Measurements from ENCODE around the gene PEX10.

PEX10 gene

DNA sequence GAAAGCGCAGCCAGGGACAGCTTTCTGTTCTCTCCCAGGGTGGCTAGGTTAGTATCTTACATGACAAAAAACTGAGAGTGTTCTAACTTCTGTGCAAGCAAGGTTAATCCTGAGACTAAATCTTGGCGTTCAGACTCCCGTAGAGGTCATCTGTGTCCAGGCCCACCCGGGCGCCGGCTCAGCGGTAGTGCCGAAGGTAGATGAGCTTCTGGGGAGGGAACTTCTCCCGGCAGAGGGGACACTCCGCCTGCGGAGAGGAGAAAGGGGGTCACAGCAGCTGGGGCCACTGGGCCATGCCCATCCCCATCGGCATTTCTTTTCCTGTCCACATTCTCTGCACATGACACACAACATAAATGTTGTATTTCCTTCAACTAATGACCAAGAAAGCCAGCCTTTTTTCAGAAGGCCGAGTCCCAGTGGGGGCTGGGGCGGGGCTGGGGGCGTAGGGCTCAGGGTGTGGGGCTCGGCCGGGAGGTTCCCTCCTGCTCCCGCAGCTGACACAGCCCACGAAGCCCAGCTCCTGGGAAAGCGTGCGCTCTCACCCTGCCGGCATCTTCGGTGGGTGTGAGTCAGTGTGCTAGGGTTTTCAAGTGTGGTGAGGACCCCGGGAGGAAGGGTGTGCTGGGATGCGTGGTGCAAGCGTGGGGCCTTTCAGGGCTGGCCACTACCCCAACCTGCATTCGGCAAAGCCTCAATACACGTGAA is 6.6 kb downstream of the PEX10 start:
- no peak for DNase-seq (ENCODE audit: extremely low read depth in 1 of 2, low read depth in 1 of 2)

DNA sequence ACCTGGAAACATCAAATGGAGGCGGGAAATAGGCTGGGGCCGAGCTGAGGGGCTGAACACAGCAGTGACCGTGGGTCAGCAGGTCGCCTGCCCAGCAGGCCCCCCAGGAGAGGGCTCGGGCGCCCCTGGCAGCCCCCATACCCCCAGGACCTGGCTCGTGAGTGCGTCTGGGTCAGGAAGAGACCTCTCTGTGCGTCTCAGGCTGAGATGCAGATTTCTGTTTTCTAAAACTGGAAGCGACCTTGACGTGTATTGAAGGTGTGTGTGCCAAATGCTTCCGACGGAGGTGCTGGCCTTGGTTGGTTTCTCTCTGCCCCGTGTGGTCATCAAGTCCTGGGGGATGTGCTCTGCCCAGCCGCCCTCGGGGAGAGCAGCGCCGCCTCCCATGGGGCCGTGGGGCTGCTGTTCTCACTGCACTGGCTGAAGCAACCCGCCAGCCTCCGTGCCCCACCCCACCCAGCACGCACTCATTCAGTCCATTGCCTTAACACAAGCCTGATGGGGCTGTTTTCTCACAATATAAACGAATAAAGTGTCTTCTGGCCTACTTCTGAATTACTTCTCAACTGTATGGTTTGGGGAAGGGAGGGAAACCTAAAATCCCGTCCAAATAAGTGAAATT is 7.4 kb downstream of the PEX10 start:
- no peak for DNase-seq (ENCODE audit: extremely low read depth in 1 of 2, low read depth in 1 of 2)

DNA sequence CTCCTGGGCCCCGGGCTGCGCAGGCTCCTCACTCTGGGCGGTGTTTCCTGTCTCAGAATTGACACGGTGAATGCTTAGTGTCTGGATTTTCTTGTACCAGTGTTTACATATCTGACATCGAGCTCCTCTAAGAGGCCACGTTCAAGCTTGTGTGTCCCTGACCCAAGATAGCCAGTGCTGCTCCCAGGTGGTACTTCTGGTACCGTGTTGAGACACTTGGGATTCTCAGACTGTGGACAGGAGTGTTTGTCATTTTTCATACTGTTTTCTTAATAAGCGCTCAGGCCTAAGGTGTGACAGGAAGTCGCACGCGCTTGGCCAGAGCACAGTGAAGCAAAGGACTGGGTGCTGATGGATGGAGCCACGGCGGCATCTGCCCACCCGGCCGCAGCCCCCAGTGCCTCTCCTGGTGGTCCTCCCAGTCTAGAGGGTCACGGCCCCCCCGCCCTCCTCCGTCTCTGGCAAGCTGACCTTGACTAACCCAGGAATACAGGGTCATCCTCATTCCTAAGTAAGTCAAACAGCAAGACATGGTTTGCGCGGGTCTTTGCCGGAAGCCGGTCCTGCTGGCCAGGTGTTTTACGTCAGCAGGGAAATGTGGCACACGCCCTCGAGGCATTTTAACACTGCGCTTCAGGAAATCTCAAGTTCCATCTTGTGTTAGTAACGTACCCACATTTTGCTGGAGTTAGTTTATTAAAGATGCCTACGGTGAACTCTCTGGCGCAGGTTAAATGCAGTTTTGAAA is 8.0 kb downstream of the PEX10 start:
- no peak for DNase-seq (ENCODE audit: extremely low read depth in 1 of 2, low read depth in 1 of 2)

DNA sequence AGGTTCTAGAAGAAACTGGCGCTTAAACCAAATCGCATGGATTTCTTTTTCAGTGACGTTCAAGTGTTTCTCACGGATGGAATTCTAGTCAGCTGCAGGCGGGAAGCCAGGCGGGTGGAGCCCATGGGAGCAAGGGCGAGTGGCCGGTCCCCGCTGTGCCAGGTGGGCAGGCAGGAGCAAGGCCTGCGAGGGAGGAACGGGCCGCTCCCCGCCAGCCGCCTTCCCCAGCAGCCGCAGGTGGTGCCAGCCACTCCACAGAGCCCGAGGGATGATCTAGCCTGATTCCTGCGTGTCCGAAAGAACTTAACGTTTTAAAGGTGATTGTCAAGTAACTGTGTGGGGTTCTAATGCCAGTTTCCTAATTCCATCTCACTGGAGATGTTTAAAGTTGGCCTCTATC is 9.1 kb downstream of the PEX10 start:
- DNase-seq (ENCODE audit: extremely low read depth in 1 of 2, low read depth in 1 of 2) = no peak

DNA sequence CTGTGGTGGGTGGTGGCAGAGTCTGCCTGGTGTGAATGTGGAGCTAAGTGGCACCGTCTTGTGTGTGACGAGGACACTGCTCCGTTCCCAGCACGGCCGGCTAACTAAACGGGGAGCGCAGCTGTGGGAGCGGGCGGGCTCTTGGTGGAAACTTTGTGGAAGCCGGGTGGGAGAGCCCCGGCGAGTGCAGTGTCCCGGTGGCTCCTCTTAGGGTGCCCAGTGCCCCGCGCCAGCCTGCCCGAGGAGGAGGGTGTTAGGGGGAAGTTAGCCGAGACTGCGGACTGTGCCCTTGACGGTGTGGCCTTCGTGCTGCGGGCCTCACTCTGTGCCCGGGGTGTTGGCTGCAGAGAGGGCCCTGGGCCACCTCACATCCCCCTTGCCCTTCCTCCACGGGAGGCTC is 9.9 kb downstream of the PEX10 start:
- no peak for DNase-seq (ENCODE audit: extremely low read depth in 1 of 2, low read depth in 1 of 2)

DNA sequence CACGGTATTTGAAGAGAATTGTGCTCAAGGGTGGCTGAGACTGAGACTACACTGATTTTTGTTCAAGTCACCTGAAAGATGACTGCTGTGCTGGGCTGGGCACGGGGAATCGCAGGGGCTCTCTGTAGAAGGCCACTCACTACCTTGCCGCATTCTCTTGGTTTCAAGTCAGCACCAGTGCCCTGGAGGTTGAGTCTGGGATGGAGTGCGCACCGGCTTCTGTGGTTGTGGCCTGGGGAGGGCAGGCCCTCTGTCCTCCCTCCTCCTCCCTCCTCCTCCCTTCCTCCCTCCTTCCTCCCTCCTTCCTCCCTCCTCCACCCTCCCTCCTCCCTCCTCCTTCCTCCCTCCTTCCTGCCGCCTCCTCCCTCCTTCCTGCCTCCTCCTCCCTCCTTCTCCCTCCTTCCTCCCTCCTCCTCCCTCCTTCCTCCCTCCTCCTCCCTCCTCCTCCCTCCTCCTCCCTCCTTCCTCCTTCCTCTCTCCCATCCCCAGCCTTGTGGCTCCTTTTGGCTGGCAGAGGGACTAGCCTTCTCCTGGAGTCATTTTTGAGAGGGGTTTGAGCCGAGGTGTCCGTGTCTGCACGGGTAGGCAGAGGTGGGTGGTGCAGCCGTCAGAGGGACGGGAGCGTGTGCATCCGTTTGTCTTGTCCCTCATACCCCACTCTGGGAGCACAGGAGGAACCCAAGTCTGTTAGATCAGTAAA is 11.3 kb downstream of the PEX10 start:
- DNase-seq (ENCODE audit: extremely low read depth in 1 of 2, low read depth in 1 of 2) = no peak

DNA sequence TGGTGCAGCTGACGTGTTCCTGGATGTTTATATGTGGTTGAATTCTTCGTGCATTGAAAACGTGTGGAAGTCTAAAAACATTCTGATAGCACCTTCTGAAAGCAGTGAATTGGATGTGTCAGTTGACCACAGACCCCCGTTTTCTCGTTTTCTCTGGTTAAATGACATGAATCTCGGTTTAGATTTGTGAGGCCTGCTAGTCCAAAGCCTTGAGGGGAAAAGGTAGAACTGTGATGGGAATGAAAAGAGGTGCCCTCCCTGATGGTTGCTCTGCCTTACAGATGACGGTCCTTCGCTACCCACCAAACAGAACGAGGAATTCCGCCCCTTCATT is 11.8 kb downstream of the PEX10 start:
- no peak for DNase-seq (ENCODE audit: extremely low read depth in 1 of 2, low read depth in 1 of 2)

DNA sequence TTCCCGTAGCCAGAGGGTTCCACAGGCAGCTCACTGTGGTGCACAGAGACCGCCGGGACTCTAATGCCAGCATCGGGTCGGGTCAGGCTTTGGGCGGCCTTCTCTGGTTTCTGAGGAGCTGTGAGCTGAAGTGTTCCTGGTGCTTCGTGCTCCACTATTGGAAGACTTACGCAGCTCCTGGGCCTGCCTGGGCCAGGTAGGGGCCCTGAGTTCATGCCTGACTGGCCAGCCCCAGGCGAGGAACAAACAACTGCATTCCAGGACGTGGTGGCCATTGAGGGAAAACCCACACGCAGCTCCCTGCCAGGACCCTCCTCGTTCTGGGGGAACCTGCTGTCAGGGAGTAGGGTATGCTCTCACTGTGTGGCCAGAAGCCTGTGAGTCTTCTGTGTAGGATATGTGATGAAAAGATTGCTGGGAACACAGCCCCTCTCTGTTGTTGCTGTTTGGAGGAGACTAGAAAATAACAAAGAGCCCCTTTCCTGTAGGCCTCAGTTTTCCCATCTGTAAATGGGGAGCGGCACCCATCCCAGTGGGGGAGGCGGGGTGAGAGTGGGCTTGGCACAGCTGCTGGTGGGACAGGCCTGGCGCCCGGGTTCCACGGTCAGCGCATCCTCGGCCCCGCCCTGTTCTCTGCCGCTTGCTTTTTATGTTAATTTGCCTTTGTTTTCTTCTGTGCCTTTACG is 12.3 kb downstream of the PEX10 start:
- DNase-seq (ENCODE audit: extremely low read depth in 1 of 2, low read depth in 1 of 2) = no peak

DNA sequence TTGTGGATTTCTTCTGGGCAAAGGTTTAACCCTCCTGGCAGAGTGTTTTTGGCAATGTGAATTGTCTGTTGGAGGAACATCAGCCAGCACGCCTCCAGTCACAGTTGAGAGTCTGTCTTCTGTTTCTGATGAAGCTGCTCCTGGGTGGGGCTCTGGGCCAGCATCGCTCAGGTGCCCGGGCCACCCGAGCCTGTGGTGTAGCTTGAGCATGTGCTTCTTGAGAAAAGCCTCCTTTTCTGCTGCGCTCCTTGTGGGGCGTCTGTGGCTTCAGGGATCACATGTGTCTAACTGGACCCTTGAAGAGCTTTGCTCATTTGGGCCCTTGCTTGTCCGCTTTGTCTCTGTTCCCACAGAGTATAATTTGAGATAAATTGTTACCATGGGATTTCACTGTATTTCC is 13.5 kb downstream of the PEX10 start:
- DNase-seq (ENCODE audit: extremely low read depth in 1 of 2, low read depth in 1 of 2) = no peak

DNA sequence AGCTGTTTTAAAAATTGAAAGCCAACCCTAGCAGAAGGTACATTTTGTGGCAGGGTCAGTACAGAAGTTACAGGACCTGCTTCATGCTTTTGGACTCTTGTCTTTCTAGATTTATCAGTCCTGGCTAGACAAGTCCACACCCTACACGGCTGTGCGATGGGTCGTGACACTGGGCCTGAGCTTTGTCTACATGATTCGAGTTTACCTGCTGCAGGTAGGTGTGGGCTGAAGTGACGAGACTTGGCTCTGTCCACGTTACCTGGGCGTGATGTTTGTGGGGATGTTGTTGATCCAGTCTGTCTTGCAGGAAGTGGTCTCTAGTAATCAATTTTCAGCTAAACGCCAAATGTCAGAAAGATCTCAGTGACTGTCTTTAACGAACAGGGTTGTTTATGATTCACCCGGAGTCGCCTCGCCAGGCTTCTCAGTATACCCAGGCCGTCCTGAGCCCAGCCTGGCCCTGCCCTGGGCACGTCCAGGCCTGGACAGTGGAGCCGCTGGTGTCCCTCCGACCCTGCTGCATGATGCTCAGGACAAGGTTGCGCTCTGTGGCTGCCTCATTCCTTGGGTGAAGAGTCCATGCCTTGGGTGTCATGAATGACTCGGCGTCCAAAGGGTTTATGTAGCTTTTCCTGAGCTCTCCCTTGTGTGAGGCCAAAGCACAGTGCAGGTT is 15.2 kb downstream of the PEX10 start:
- DNase-seq (ENCODE audit: extremely low read depth in 1 of 2, low read depth in 1 of 2) = no peak

DNA sequence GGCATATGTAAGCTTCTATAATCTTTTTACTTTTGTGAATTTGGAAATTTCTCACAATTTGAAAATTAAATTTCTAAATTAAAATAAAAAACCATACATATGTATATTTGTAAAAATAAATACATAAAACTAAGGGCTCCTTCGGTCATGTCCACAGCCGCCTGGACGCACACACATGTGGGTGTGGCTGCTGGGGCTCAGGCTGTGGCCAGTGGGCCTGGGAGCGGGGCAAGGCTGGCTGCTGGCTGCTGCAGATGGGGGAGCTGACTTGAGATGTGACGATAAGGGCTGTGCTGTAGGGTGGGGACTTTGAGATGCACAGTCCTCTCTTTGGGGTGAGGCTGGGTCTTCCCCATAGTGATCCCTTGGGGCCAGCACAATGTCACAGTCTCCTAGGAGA is 15.9 kb downstream of the PEX10 start:
- DNase-seq (ENCODE audit: extremely low read depth in 1 of 2, low read depth in 1 of 2) = no peak

DNA sequence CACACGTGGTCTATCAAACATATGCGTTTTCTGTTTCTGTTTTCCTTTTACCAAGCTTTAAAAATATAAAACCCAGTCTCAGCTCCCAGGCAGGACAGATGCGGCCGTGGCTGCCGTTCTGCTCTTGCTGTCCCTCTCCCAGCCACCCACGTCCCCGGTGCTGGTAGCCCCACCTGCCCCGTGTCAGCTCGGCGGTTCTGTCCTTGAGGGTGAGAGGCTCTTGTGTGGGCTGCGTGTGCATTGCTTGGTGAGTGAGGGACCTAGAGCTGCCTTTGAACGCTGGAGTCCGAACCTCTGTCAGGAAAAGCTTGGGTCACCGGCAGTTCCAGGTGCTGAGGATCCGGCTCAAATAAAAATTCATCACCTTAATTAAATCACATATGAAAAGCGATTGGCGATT is 16.3 kb downstream of the PEX10 start:
- DNase-seq (ENCODE audit: extremely low read depth in 1 of 2, low read depth in 1 of 2) = no peak

DNA sequence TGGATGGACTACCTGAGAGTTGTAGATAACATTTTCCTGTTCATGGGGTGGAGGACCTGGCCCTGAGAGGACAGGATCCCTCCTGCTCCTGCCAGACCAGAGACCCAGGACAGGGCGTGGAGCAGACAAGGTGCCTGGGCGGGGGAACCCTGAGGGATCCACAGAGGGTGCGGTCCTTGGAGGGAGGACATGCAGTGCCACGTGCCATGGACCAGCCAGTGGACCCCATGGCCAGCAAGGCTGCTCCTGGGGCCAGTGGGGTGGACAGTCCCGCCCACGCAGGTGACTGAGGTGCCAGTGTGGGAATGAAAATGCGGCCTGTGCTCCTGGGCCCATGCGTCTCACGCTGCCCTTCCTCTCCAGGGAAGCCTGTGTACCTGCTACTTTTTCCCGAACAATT is 17.1 kb downstream of the PEX10 start:
- no peak for DNase-seq (ENCODE audit: extremely low read depth in 1 of 2, low read depth in 1 of 2)

DNA sequence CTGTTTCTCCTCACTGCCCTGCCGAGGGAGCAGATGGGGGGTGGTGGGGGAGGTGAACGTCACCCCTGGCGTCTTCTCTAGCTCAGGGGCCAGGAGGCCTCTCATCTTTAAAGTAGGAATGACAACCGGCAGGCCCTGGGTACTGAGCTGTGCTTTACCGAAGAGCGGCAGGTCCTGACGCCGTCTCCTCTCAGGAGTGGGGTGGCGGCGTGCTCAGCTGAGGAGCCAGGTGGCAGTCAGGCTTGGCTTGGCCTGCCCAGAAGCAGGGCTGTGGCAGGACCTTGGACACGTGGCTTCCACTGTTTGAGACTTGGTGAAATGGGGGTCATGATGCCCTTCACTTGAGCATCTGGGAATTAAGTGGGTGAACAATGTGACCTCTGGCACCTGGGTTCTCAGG is 17.6 kb downstream of the PEX10 start:
- no peak for DNase-seq (ENCODE audit: extremely low read depth in 1 of 2, low read depth in 1 of 2)

DNA sequence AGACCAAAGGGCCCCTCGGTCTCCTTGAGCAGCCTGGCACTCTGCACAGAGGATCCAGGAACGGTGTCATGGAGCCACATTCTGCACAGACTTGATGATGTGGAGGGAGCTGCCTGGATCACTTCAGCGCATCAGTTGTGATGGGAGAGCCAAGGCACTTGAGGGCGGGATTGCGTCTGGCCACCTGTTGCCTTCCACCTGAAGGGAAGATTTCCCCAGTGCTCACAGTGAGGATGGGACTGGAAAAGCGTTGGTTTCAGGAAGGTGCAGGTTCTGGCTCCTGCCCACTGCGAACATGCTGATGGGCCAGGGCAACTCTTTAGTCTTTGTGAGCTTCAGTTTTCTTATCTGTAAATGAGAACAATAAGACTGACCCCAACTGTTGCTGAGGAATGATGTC is 18.1 kb downstream of the PEX10 start:
- no peak for DNase-seq (ENCODE audit: extremely low read depth in 1 of 2, low read depth in 1 of 2)

DNA sequence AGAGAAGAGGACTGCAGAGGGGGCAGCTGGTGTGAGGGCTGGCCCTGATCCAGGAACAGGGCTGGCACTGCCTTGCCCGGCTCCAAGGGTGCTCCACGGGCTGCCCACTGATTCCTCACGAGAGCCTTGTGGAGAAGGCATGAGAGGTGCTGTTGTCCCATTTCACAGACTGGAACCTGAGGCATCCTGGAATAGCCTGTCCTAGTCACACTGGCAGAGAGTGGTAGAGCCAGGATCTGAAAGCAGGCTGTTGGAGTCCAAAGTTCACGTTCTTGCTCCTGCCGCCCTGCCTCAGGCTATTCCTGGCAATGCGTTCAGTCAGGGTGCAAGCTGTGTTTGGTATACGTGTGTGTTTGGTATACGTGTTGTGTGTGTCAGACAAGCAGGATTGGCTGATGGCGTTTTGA is 18.9 kb downstream of the PEX10 start:
- DNase-seq (ENCODE audit: extremely low read depth in 1 of 2, low read depth in 1 of 2) = no peak

DNA sequence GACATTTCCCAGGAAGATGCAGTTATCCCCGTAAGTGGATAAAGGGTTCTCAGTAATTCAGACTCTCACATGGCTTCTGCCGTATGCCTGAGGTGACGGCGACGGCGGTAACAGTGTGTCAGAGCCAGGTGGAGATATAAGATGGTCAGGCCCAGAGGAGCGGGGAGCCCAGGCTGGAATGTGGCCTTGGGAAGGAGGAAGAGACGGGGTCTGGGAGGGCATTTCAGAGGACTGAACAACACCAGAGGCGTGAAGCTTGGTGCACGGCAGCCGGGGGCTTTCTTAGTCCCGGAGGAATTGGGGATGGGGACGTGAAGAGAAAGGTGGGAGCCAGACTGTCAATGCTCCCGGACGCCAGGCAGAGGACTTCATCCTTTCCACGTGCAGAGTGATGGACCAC is 19.7 kb downstream of the PEX10 start:
- DNase-seq (ENCODE audit: extremely low read depth in 1 of 2, low read depth in 1 of 2) = no peak

DNA sequence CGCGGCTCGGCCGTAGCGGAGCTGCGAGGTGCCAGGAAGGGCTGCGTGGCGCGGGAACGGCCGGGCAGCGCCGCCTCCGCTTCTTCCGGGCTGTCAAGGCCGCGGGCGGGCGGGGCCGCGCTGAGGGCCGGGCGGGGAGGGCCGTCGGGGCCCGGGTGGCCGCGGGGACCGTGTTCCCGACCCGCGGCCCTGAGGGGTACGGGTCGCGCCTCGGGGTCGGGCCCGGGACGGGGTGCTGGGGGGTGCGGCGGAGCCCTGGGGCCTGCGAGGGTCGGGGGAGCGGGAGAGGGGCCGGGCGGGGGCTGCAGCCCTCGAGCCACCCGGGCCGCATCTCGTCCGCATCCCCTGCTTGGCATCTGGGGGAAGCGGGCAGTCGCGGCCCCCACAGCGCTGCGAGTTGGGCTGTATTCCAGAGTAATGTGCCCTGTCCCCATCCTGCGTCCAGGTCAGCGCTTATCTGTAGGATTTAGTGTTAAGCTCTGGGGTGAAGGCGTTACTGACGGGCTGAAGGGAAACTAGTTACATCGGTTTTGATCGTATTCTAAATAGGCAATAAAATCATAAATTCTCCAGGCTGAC is 20.3 kb downstream of the PEX10 start:
- DNase-seq (ENCODE audit: extremely low read depth in 1 of 2, low read depth in 1 of 2) = no peak

DNA sequence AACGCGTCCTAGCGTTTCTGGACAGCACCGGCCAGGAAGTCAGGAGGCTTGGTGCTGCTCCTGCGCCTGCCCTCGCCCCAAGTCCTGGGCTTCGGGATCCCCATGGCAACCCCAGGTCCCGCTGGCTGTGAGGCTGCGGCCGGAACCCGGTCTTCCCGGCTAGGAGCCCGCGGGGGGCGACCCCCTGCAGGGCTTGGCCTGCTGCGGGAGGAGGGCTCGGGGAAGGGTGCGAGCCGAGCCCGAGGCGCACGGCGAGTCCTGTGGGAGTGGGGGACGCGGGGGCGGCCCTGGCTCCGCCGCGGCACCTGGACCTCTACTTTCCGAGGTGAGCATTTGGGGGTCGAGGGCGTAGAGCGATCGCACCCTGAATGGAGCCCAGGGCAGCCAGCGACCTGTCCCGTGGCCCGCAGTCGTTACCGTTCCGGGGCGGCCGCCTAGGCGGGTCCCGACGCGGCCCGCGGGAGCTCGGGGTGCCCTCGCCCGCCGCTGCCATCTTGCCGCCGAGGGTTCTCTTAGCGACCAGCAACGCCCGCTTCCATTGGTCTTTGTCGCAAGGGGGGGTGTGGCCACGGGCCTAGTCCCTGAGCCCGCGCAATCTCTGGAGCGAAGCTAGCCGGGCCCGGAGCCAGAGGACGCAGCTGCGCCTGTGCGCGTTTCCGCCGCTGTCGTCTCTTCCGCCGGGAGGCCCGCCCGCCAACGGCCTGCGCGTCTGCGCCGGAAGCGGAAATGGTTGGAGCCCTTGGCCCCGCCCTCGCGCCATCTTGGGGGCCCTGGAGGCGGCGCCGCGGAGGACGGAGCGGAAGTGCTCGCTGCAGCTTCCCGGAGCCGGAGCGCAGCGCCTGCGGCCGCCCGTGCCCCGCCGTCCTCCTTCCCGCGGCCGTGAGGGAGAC is 21.1 kb downstream of the PEX10 start, which contains the start of the genes MORN1 and RER1:
TSS of gene MORN1 (minus strand) at position 514 of the 890 bp plus-strand sequence. CDS start at position 493, 21 bp downstream.
TSS of gene RER1 (plus strand) at position 801 of the 890 bp plus-strand sequence. CDS start 3,950 bp downstream, outside the sequence.
- DNase-seq (ENCODE audit: extremely low read depth in 1 of 2, low read depth in 1 of 2) = peak; percentile 97 to 100
